IMR-90 (cell line): ENCODE data around the gene TMEM120A. TPM values are rescaled to one million over a fixed set of nuclear protein-coding genes. Genes with fewer than 3 reads are reported as not detected.

Source experiments
- ATAC-seq: fragments of 200-7000 bp; cut with Tn5 transposase; 2 replicates; pipeline ENCODE4 v1.9.1; 2020; ENCODE audit warnings: low read depth, mild to moderate bottlenecking, moderate library complexity
- BruUV-seq: library from RNA; stranded (reverse); fragments of 400-500 nt; replicated peaks from 2 replicates; lab custom pipeline; 2021; lab: Mats Ljungman, UMichigan
- CTCF ChIA-PET: fragments of 300-600 bp; formaldehyde crosslinking; extraction: SDS; loops from one replicate; lab custom pipeline; 2021; ENCODE audit warnings: antibody characterized with exemption; lab: Yijun Ruan, JAX
- POLR2A ChIA-PET: fragments of 300-600 bp; sonication (Branson Sonifier 250); formaldehyde crosslinking; loops from one replicate; lab custom pipeline; 2022; ENCODE audit warnings: antibody characterized with exemption; ENCODE audit not compliant: unreplicated experiment; lab: Charles Lee
- DNase-seq: peaks from one replicate; pipeline ENCODE4 v3.0.0; 2013
- H2AFZ ChIP-seq: replicated peaks from 2 replicates; pipeline ENCODE3; 2013; ENCODE audit warnings: low read length, mild to moderate bottlenecking; ENCODE audit not compliant: poor library complexity
- H2AK5ac ChIP-seq: 2 replicates; pipeline ENCODE4 v1.6.1; 2013; ENCODE audit warnings: low read depth, low read length, inconsistent platforms
- H2AK9ac ChIP-seq: replicated peaks from 2 replicates; pipeline ENCODE3; 2013; ENCODE audit warnings: mild to moderate bottlenecking, low read depth, low read length, moderate library complexity; ENCODE audit not compliant: poor library complexity
- H2BK120ac ChIP-seq: 2 replicates; pipeline ENCODE4 v1.6.1; 2013; ENCODE audit warnings: low read depth, low read length, inconsistent platforms
- H2BK15ac ChIP-seq: 3 replicates; pipeline ENCODE4 v1.6.1; 2013; ENCODE audit warnings: low read depth, low read length, inconsistent platforms
- H2BK20ac ChIP-seq: 2 replicates; pipeline ENCODE4 v1.6.1; 2013; ENCODE audit warnings: low read depth, mild to moderate bottlenecking, inconsistent platforms, low read length, moderate library complexity
- H2BK5ac ChIP-seq: 2 replicates; pipeline ENCODE4 v1.6.1; 2013; ENCODE audit warnings: mild to moderate bottlenecking, low read depth, low read length, inconsistent platforms; ENCODE audit not compliant: poor library complexity, severe bottlenecking
- H3K14ac ChIP-seq: replicated peaks from 2 replicates; pipeline ENCODE4 v1.6.1; 2013; ENCODE audit warnings: low read depth, low read length, inconsistent platforms
- H3K18ac ChIP-seq: 2 replicates; pipeline ENCODE4 v1.6.1; 2013; ENCODE audit warnings: low read depth, low read length, control low read depth
- H3K23ac ChIP-seq: 2 replicates; pipeline ENCODE4 v1.6.1; 2013; ENCODE audit warnings: low read depth, low read length, inconsistent platforms
- H3K27ac ChIP-seq: 2 replicates; pipeline ENCODE4 v1.5.1; 2013; ENCODE audit warnings: mild to moderate bottlenecking, control low read depth, low read length; ENCODE audit not compliant: insufficient read depth
- H3K27me3 ChIP-seq: 2 replicates; pipeline ENCODE4 v1.6.1; 2013; ENCODE audit warnings: low read length; ENCODE audit not compliant: control insufficient read depth, insufficient read depth
- H3K36me3 ChIP-seq: 2 replicates; pipeline ENCODE4 v1.6.1; 2013; ENCODE audit warnings: low read length, mixed read lengths; ENCODE audit not compliant: control insufficient read depth, insufficient read depth
- H3K4ac ChIP-seq: 2 replicates; pipeline ENCODE4 v1.6.1; 2013; ENCODE audit warnings: low read depth, low read length, inconsistent platforms
- H3K4me1 ChIP-seq: 2 replicates; pipeline ENCODE4 v1.6.1; 2013; ENCODE audit warnings: low read length, mixed read lengths; ENCODE audit not compliant: control insufficient read depth, insufficient read depth
- H3K4me2 ChIP-seq: 2 replicates; pipeline ENCODE4 v1.6.1; 2013; ENCODE audit warnings: low read depth, mild to moderate bottlenecking, control low read depth, low read length, moderate library complexity
- H3K4me3 ChIP-seq: 2 replicates; pipeline ENCODE4 v1.5.1; 2013; ENCODE audit warnings: low read depth, mild to moderate bottlenecking, control low read depth, low read length, moderate library complexity; ENCODE audit not compliant: insufficient read depth
- H3K56ac ChIP-seq: 2 replicates; pipeline ENCODE4 v1.6.1; 2013; ENCODE audit warnings: low read length, inconsistent platforms; ENCODE audit not compliant: insufficient read depth; ENCODE audit errors: extremely low read depth
- H3K79me1 ChIP-seq, 2 experiments: 2 replicates each; pipeline ENCODE4 v1.6.1; 2013; ENCODE audit warnings: low read length in 2 of 2, inconsistent platforms in 1 of 2, low read depth in 1 of 2
- H3K9ac ChIP-seq: 2 replicates; pipeline ENCODE4 v1.6.1; 2013; ENCODE audit warnings: low read depth, low read length, control low read depth
- H3K9me1 ChIP-seq: 2 replicates; pipeline ENCODE4 v1.6.1; 2013; ENCODE audit warnings: low read length, inconsistent platforms; ENCODE audit not compliant: insufficient read depth
- H3K9me3 ChIP-seq: 2 replicates; pipeline ENCODE4 v1.6.1; 2013; ENCODE audit warnings: low read length; ENCODE audit not compliant: control insufficient read depth, insufficient read depth
- H4K20me1 ChIP-seq: 2 replicates; pipeline ENCODE4 v1.6.1; 2013; ENCODE audit warnings: low read length, inconsistent platforms; ENCODE audit not compliant: insufficient read depth
- H4K5ac ChIP-seq: 2 replicates; pipeline ENCODE4 v1.6.1; 2013; ENCODE audit warnings: mild to moderate bottlenecking, low read depth, low read length, control low read depth
- H4K8ac ChIP-seq, 2 experiments: 2 replicates each; pipeline ENCODE4 v1.6.1; 2013; ENCODE audit warnings: low read depth in 2 of 2, low read length in 2 of 2, control low read depth in 1 of 2, inconsistent platforms in 1 of 2
- H4K91ac ChIP-seq: 2 replicates; pipeline ENCODE4 v1.6.1; 2013; ENCODE audit warnings: low read depth, low read length, inconsistent platforms; ENCODE audit not compliant: insufficient read depth
- BHLHE40 ChIP-seq: fragments of 150-350 bp; IDR thresholded peaks from 2 replicates; pipeline ENCODE4 v1.6.1; 2016; ENCODE audit warnings: mild to moderate bottlenecking, low read depth, low read length
- ELK1 ChIP-seq: fragments of 150-350 bp; IDR thresholded peaks from 2 replicates; pipeline ENCODE4 v1.6.1; 2016; ENCODE audit warnings: low read depth, mild to moderate bottlenecking, low read length, moderate library complexity, borderline replicate concordance
- POLR2A ChIP-seq: IDR thresholded peaks from 2 replicates; pipeline ENCODE4 v1.6.1; 2012; ENCODE audit warnings: mild to moderate bottlenecking, low read depth, low read length
- whole genome bisulfite sequencing, 2 experiments: methylation state at CpG; one replicate each; pipeline versions ENCODE4 v1.1.5 to v1.1.7; 2013; ENCODE audit warnings: missing lambda C conversion rate in 2 of 2; ENCODE audit not compliant: insufficient read length in 1 of 2; ENCODE audit errors: extremely low coverage in 2 of 2; 5-methylcytosine and 5-hydroxymethylcytosine counted together
- dilution Hi-C: fragments of 300-500 bp; cut with HindIII; formaldehyde crosslinking; loops from one replicate; pipeline ENCODE4 v1.14.3; 2018; ENCODE audit warnings: low sequenced_read_pairs; ENCODE audit not compliant: unreplicated experiment
- in situ Hi-C: fragments of 300-500 bp; cut with MboI; formaldehyde crosslinking; loops from 3 replicates; pipeline ENCODE4 v1.14.3; 2019; ENCODE audit warnings: low sequenced_read_pairs, inconsistent platforms, mixed read lengths
- intact Hi-C: fragments of 100-400 bp; cut with micrococcal nuclease; formaldehyde crosslinking; loops from 2 replicates; pipeline ENCODE4 v1.10.0; 2022
- polyA plus RNA-seq, 3 experiments: library from polyadenylated mRNA; depleted of rRNA; stranded (reverse); fragments of >200 nt; gene quantifications; 2 replicates each; pipeline ENCODE4 v1.2.3, GENCODE V29; 2012; ENCODE audit warnings: low replicate concordance in 1 of 3
- total RNA-seq: library from RNA; depleted of rRNA; stranded (reverse); fragments of >200 nt; gene quantifications from 2 replicates; pipeline ENCODE4 v1.2.3, GENCODE V29; 2012

TMEM120A gene
- total and polyA plus RNA-seq, 2 of the 4 experiments (the other 2 are of a cell fraction) = 32.1 to 39.3 TPM

- dilution Hi-C loops (no loop called here), intact Hi-C loops (no loop called here), in situ Hi-C loops (no loop called here)
- WGBS, 2 experiments = no CpG with 5 or more reads among the region's 8 CpGs
- Histone ChIP-seq H3K4ac (no peak overlapping the region), H2AFZ (no peak overlapping the region), H3K27ac (no peak overlapping the region), H2AK5ac (no peak overlapping the region), H4K20me1 (no peaks in the 10 kb centered on the region; the same call in 1 of the 2 replicates), H2AK9ac (no peak overlapping the region), H2BK120ac (no peak overlapping the region), H2BK20ac (no peak overlapping the region), H3K4me3 (no peak overlapping the region), H4K5ac (no peak overlapping the region), H2BK5ac (no peak overlapping the region), H4K8ac (no peak overlapping the region), H3K18ac (no peak overlapping the region), H3K14ac (no peak overlapping the region), H3K79me1 (no peaks in the 10 kb centered on the region), H3K36me3 (peaks cover 37% of the 10 kb centered on the region), H3K9ac (no peak overlapping the region), H3K4me2 (no peak overlapping the region), H4K91ac (no peak overlapping the region), H3K9me1 (no peaks in the 10 kb centered on the region), H3K56ac (no peak overlapping the region), H3K4me1 (no peaks in the 10 kb centered on the region), H3K9me3 (no peaks in the 10 kb centered on the region), H2BK15ac (no peak overlapping the region), H3K27me3 (no peaks in the 10 kb centered on the region), H3K23ac (no peak overlapping the region)
- TF ChIP-seq BHLHE40 (no peak), POLR2A (no peak), ELK1 (no peak)
- ChIA-PET POLR2A (no interaction called here), CTCF (no interaction called here)
- no TSS peak for BruUV-seq
- DNase-seq = no peak
- ATAC-seq = no peak; the same call in 1 of the 2 replicates
These were observed 16.7 kb downstream of the TMEM120A start for GRCh38 chr7:75977743-75978142.
